ENCODE results near the gene RASAL3.
A peak's percentile ranks its signal among the peaks of the same experiment; 100 is the strongest.

- TF ChIP-seq CTCF (IDR thresholded peaks at IDR 0.05; ENCODE audit: low read depth, low read length, missing input control) (no peak), JUND (IDR thresholded peaks at IDR 0.05) (peak; percentile 29 to 74), ATF3 (IDR thresholded peaks at IDR 0.05) (no peak), SP1 (IDR thresholded peaks at IDR 0.05) (peak; percentile 79), YY1 (IDR thresholded peaks at IDR 0.05) (peak; percentile 48)
These were observed 4.5 kb upstream of the RASAL3 start for GRCh38 chr19:15468675-15469512.
